Fibroblast of mammary gland (primary cell): ENCODE data around the gene IL15RA.

Experiments used
- DNase-seq: peaks from one replicate; pipeline ENCODE4 v3.0.0-alpha.2; 2010; ENCODE audit warnings: low read depth
- H3K4me3 ChIP-seq: 2 replicates; pipeline ENCODE4 v1.5.1; 2011; ENCODE audit warnings: low read depth, mild to moderate bottlenecking, low read length, moderate library complexity; ENCODE audit not compliant: control insufficient read depth
- TF ChIP-seq, protein P1 (sequence below): conservative IDR thresholded peaks from 2 replicates; pipeline ENCODE4 v1.5.1; 2011; ENCODE audit warnings: low read depth, low read length, inconsistent platforms; ENCODE audit not compliant: control insufficient read depth, insufficient read depth

IL15RA gene

DNA sequence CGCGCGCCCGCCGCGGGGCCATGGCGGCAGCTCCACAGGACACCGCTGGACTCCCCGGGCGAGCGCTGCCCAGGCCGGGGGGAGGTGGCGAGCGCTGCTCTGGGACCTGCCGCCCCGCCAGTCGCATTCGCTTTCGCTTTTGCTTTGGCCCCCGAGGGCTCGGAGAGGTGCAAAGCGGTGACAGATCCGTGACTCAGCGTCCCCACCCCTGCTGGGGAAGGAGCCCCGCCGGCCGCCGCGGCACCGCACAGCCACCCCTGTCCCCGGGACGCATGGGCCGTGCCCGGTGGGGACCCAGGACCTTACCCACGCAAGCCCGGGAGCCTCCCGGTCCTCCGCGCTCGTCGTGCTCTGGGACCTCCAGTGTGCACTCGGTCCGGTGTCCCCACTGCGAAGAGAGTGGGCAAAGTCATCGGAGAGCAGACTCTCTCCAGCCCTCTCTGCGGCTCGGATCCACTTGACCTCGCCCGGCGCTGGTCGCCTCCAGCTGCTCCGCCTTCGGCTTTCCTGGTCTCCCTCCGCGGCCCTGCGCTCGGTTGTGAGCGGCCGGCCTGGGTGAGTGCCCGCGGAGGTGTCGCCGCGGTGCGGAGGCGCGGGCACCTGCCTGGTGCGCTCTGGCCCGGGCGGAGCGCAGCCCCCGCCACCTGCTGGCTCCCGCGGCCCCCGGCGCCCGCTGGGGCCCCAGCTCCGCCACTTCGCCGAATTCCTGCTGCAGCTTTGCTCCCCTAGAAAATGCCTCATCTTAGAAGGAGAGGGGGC, at the start of gene IL15RA:
Gene IL15RA, minus strand, starts transcription at position 73 of the 759 bp plus-strand sequence. Its CDS starts 51 bp downstream, at position 22.
- TF ChIP-seq, protein P1, sequence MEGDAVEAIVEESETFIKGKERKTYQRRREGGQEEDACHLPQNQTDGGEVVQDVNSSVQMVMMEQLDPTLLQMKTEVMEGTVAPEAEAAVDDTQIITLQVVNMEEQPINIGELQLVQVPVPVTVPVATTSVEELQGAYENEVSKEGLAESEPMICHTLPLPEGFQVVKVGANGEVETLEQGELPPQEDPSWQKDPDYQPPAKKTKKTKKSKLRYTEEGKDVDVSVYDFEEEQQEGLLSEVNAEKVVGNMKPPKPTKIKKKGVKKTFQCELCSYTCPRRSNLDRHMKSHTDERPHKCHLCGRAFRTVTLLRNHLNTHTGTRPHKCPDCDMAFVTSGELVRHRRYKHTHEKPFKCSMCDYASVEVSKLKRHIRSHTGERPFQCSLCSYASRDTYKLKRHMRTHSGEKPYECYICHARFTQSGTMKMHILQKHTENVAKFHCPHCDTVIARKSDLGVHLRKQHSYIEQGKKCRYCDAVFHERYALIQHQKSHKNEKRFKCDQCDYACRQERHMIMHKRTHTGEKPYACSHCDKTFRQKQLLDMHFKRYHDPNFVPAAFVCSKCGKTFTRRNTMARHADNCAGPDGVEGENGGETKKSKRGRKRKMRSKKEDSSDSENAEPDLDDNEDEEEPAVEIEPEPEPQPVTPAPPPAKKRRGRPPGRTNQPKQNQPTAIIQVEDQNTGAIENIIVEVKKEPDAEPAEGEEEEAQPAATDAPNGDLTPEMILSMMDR: no peak
- peak; percentile 55 for DNase-seq
- H3K4me3 ChIP-seq: peak within 1 kb of the TSS; percentile 68

GRCh38 chr10:6025683-6026255, 48.4 kb upstream of the IL15RA start:
- DNase-seq: no peak
- TF ChIP-seq, protein P1: no peak

GRCh38 chr10:6024334-6024682, 47.0 kb upstream of the IL15RA start:
- no peak for DNase-seq
- TF ChIP-seq, protein P1: no peak
- no peak overlapping the region for H3K4me3 ChIP-seq

More at GRCh38 chr10:6025683-6026255, 48.4 kb upstream of the IL15RA start:
- H3K4me3 ChIP-seq: no peak overlapping the region

GRCh38 chr10:6023661-6024333, 46.5 kb upstream of the IL15RA start:
- peak; percentile 19 for DNase-seq
- no peak overlapping the region for H3K4me3 ChIP-seq
- TF ChIP-seq, protein P1: no peak

- DNase-seq: no peak
- TF ChIP-seq, protein P1: no peak
- no peak overlapping the region for H3K4me3 ChIP-seq
Measured at GRCh38 chr10:6022660-6023059, 45.3 kb upstream of the IL15RA start.

GRCh38 chr10:6020826-6021225, 43.5 kb upstream of the IL15RA start:
- H3K4me3 ChIP-seq: no peak overlapping the region
- TF ChIP-seq, protein P1: no peak
- DNase-seq: no peak
